ENCODE results near the gene RAVER1.

RAVER1 gene

GRCh38 chr19:10364644-10365043 lies 31.3 kb upstream of the RAVER1 start:
- Histone ChIP-seq H2AFZ (ENCODE audit: low read length) (no peak overlapping the region), H3K4me1 (ENCODE audit: insufficient read depth, low read length, poor library complexity, severe bottlenecking) (no peaks in the 10 kb centered on the region), H3K36me3 (ENCODE audit: insufficient read depth, low read length) (peaks cover 84% of the 10 kb centered on the region; the same call in 1 of the 2 replicates), H3K9me2 (replicated peaks; ENCODE audit: low read depth, low read length) (no peaks in the 10 kb centered on the region), H3K9me3 (ENCODE audit: insufficient read depth, low read depth, low read length) (no peaks in the 10 kb centered on the region), H4K20me1 (ENCODE audit: insufficient read depth, low read length, poor library complexity, severe bottlenecking) (no peaks in the 10 kb centered on the region), H3K9ac (ENCODE audit: low read depth, low read length, poor library complexity, severe bottlenecking) (no peak overlapping the region), H3K4me2 (ENCODE audit: low read depth, low read length, poor library complexity, severe bottlenecking) (no peak overlapping the region), H3F3A (ENCODE audit: low read depth) (no peaks in the 10 kb centered on the region), H3K27me3 (ENCODE audit: insufficient read depth, low read length, poor library complexity, severe bottlenecking) (no peaks in the 10 kb centered on the region), H3K79me2 (ENCODE audit: insufficient read depth, low read length) (no peaks in the 10 kb centered on the region), H3K4me3 (ENCODE audit: low read length, poor library complexity, severe bottlenecking) (no peak overlapping the region)
- TF ChIP-seq EZH2phosphoT487 (IDR thresholded peaks at IDR 0.05; ENCODE audit: borderline replicate concordance), result no peak
- TF ChIP-seq CTCF (conservative IDR thresholded peaks at IDR 0.05; ENCODE audit: low read length), result no peak

- no peak overlapping the region for H3K9ac ChIP-seq (ENCODE audit: low read depth, low read length, poor library complexity, severe bottlenecking)
- no peaks in the 10 kb centered on the region for H3K9me3 ChIP-seq (ENCODE audit: insufficient read depth, low read depth, low read length)
- no peaks in the 10 kb centered on the region for H4K20me1 ChIP-seq (ENCODE audit: insufficient read depth, low read length, poor library complexity, severe bottlenecking)
- TF ChIP-seq EZH2phosphoT487 (IDR thresholded peaks at IDR 0.05; ENCODE audit: borderline replicate concordance), result no peak
- H3K79me2 ChIP-seq (ENCODE audit: insufficient read depth, low read length), result no peaks in the 10 kb centered on the region
- peaks cover 81% of the 10 kb centered on the region; the same call in 1 of the 2 replicates for H3K36me3 ChIP-seq (ENCODE audit: insufficient read depth, low read length)
- no peak overlapping the region for H2AFZ ChIP-seq (ENCODE audit: low read length)
- H3K9me2 ChIP-seq (replicated peaks; ENCODE audit: low read depth, low read length), result no peaks in the 10 kb centered on the region
- no peaks in the 10 kb centered on the region for H3K27me3 ChIP-seq (ENCODE audit: insufficient read depth, low read length, poor library complexity, severe bottlenecking)
- H3F3A ChIP-seq (ENCODE audit: low read depth), result no peaks in the 10 kb centered on the region
- H3K4me2 ChIP-seq (ENCODE audit: low read depth, low read length, poor library complexity, severe bottlenecking), result no peak overlapping the region
- no peak overlapping the region for H3K4me3 ChIP-seq (ENCODE audit: low read length, poor library complexity, severe bottlenecking)
- H3K4me1 ChIP-seq (ENCODE audit: insufficient read depth, low read length, poor library complexity, severe bottlenecking), result no peaks in the 10 kb centered on the region
These were observed 30.5 kb upstream of the RAVER1 start for GRCh38 chr19:10363789-10364281.

- Histone ChIP-seq H3K9me2 (replicated peaks; ENCODE audit: low read depth, low read length) (no peaks in the 10 kb centered on the region), H3F3A (ENCODE audit: low read depth) (no peaks in the 10 kb centered on the region), H4K20me1 (ENCODE audit: insufficient read depth, low read length, poor library complexity, severe bottlenecking) (no peaks in the 10 kb centered on the region), H3K36me3 (ENCODE audit: insufficient read depth, low read length) (peaks cover 75% of the 10 kb centered on the region; the same call in 1 of the 2 replicates), H3K9me3 (ENCODE audit: insufficient read depth, low read depth, low read length) (no peaks in the 10 kb centered on the region), H3K4me2 (ENCODE audit: low read depth, low read length, poor library complexity, severe bottlenecking) (no peak overlapping the region), H3K79me2 (ENCODE audit: insufficient read depth, low read length) (no peaks in the 10 kb centered on the region), H3K4me1 (ENCODE audit: insufficient read depth, low read length, poor library complexity, severe bottlenecking) (no peaks in the 10 kb centered on the region), H3K4me3 (ENCODE audit: low read length, poor library complexity, severe bottlenecking) (no peak overlapping the region), H3K27me3 (ENCODE audit: insufficient read depth, low read length, poor library complexity, severe bottlenecking) (no peaks in the 10 kb centered on the region), H3K9ac (ENCODE audit: low read depth, low read length, poor library complexity, severe bottlenecking) (no peak overlapping the region), H2AFZ (ENCODE audit: low read length) (no peak overlapping the region)
- TF ChIP-seq CTCF (conservative IDR thresholded peaks at IDR 0.05; ENCODE audit: low read length), result no peak
- TF ChIP-seq EZH2phosphoT487 (IDR thresholded peaks at IDR 0.05; ENCODE audit: borderline replicate concordance), result no peak
These were observed 28.9 kb upstream of the RAVER1 start for GRCh38 chr19:10362259-10362658.

GRCh38 chr19:10361569-10362011 lies 28.3 kb upstream of the RAVER1 start:
- Histone ChIP-seq H2AFZ (ENCODE audit: low read length) (no peak overlapping the region), H3K9me2 (replicated peaks; ENCODE audit: low read depth, low read length) (no peaks in the 10 kb centered on the region), H3K9me3 (ENCODE audit: insufficient read depth, low read depth, low read length) (no peaks in the 10 kb centered on the region), H4K20me1 (ENCODE audit: insufficient read depth, low read length, poor library complexity, severe bottlenecking) (no peaks in the 10 kb centered on the region), H3K4me1 (ENCODE audit: insufficient read depth, low read length, poor library complexity, severe bottlenecking) (no peaks in the 10 kb centered on the region), H3K4me2 (ENCODE audit: low read depth, low read length, poor library complexity, severe bottlenecking) (no peak overlapping the region), H3K9ac (ENCODE audit: low read depth, low read length, poor library complexity, severe bottlenecking) (no peak overlapping the region), H3F3A (ENCODE audit: low read depth) (no peaks in the 10 kb centered on the region), H3K79me2 (ENCODE audit: insufficient read depth, low read length) (no peaks in the 10 kb centered on the region), H3K27me3 (ENCODE audit: insufficient read depth, low read length, poor library complexity, severe bottlenecking) (no peaks in the 10 kb centered on the region), H3K36me3 (ENCODE audit: insufficient read depth, low read length) (peaks cover 72% of the 10 kb centered on the region; the same call in 1 of the 2 replicates), H3K4me3 (ENCODE audit: low read length, poor library complexity, severe bottlenecking) (no peak overlapping the region)
- TF ChIP-seq CTCF (conservative IDR thresholded peaks at IDR 0.05; ENCODE audit: low read length) (no peak), EZH2phosphoT487 (IDR thresholded peaks at IDR 0.05; ENCODE audit: borderline replicate concordance) (no peak)

All from Loucy (cell line).